Measurements from ENCODE around the gene CLK3. TPM values are rescaled to one million over a fixed set of nuclear protein-coding genes. Genes with fewer than 3 reads are reported as not detected.
"Not testable (repeated sequence)": the region's sequence is repeated elsewhere in the genome, so short reads cannot be mapped to it uniquely, and the experiment has no call there.

Gene CLK3
- polyA plus RNA-seq, 2 of the 4 experiments (the other 2 are of a cell fraction), result 35.7 to 48.2 TPM

- FAIRE-seq (no peak), ATAC-seq (no peak), DNase-seq (ENCODE audit: low read depth in 1 of 2, low spot score in 1 of 2) (no peak)
- 97% methylated on average over 4 of the region's 4 CpGs for WGBS (ENCODE audit: missing lambda C conversion rate)
- ChIA-PET CTCF (no interaction called here), POLR2A (no interaction called here)
- H3K27ac ChIP-seq, result no peak overlapping the region
- peaks cover 10% of the 10 kb centered on the region; the same call in 2 of the 3 replicates for H3K4me1 ChIP-seq
- no peak overlapping the region for H3K4me3 ChIP-seq
- H3K4me2 ChIP-seq, result no peak overlapping the region
- no peaks in the 10 kb centered on the region for H3K9me3 ChIP-seq
- TF ChIP-seq SREBF2 (IDR thresholded peaks at IDR 0.05), result no peak
These were observed 21.2 kb upstream of the CLK3 start for GRCh38 chr15:74594455-74594854.

- FAIRE-seq, result no peak
These were observed 20.4 kb upstream of the CLK3 start for GRCh38 chr15:74595271-74595670.

GRCh38 chr15:74596736-74597135, 18.9 kb upstream of the CLK3 start:
- DNase-seq (ENCODE audit: low read depth in 1 of 2, low spot score in 1 of 2); POLR2A ChIA-PET; H3K4me3 ChIP-seq; CTCF ChIA-PET; H3K4me2 ChIP-seq; H3K9me3 ChIP-seq; H3K27ac ChIP-seq; FAIRE-seq; ATAC-seq: not testable (repeated sequence)
- H3K4me1 ChIP-seq, result peaks cover 11% of the 10 kb centered on the region; the same call in 2 of the 3 replicates
- WGBS (ENCODE audit: missing lambda C conversion rate), result 92% methylated on average over 2 of the region's 11 CpGs

More at GRCh38 chr15:74595271-74595670, 20.4 kb upstream of the CLK3 start:
- no peak for TF ChIP-seq RAD21 (conservative IDR thresholded peaks at IDR 0.05 in 1 of 2, IDR thresholded peaks at IDR 0.05 in 1 of 2)
- TF ChIP-seq EHF (CRISPR knock-in tag; IDR thresholded peaks at IDR 0.05), result no peak
- no peak for TF ChIP-seq ZNF302 (CRISPR knock-in tag; IDR thresholded peaks at IDR 0.05)
- TF ChIP-seq USF2 (IDR thresholded peaks at IDR 0.05), result no peak
- TF ChIP-seq RARB (CRISPR knock-in tag; IDR thresholded peaks at IDR 0.05), result no peak
- TF ChIP-seq ESRRA (IDR thresholded peaks at IDR 0.05; ENCODE audit: borderline replicate concordance, low read length), result no peak
- TF ChIP-seq HES2 (IDR thresholded peaks at IDR 0.05), result no peak
- H3K4me2 ChIP-seq, result no peak overlapping the region
- ATAC-seq (no peak), DNase-seq (ENCODE audit: low read depth in 1 of 2, low spot score in 1 of 2) (no peak)
- no peak overlapping the region for H3K27ac ChIP-seq
- ChIA-PET CTCF (no interaction called here), POLR2A (no interaction called here)
- H3K9me3 ChIP-seq, result no peaks in the 10 kb centered on the region
- 79% methylated on average over 5 of the region's 5 CpGs for WGBS (ENCODE audit: missing lambda C conversion rate)
- peaks cover 11% of the 10 kb centered on the region; the same call in 2 of the 3 replicates for H3K4me1 ChIP-seq
- no peak overlapping the region for H3K4me3 ChIP-seq

GRCh38 chr15:74597146-74597705, 18.4 kb upstream of the CLK3 start:
- CTCF ChIA-PET; H3K9me3 ChIP-seq; H3K4me2 ChIP-seq; ATAC-seq; DNase-seq (ENCODE audit: low read depth in 1 of 2, low spot score in 1 of 2); H3K27ac ChIP-seq; H3K4me3 ChIP-seq; FAIRE-seq: not testable (repeated sequence)
- 97% methylated on average over 5 of the region's 16 CpGs for WGBS (ENCODE audit: missing lambda C conversion rate)
- POLR2A ChIA-PET, result interaction anchor here (1.0 to 2.2 kb wide), 2 partner anchors 51 to 56 kb away, joined by 5 to 14 read pairs; partner anchors contain the start of gene ARID3B
- H3K4me1 ChIP-seq, result peaks cover 11% of the 10 kb centered on the region; the same call in 2 of the 3 replicates

- peak overlapping the region; percentile 91 for H3K4me2 ChIP-seq
- ATAC-seq (peak; percentile 94 to 99), FAIRE-seq (no peak), DNase-seq (ENCODE audit: low read depth in 1 of 2, low spot score in 1 of 2) (peak; percentile 75 to 93)
- CTCF ChIA-PET, result interaction anchor here (1.0 to 1.1 kb wide), 3 partner anchors 9 to 172 kb away, joined by 3 read pairs; no protein-coding TSS in a partner anchor
- peak overlapping the region; percentile 63 for H3K4me3 ChIP-seq
- 4% methylated on average over 24 of the region's 26 CpGs for WGBS (ENCODE audit: missing lambda C conversion rate)
- POLR2A ChIA-PET, result interaction anchor here (0.6 to 2.2 kb wide), 5 partner anchors 10 to 57 kb away, joined by 3 to 14 read pairs (median 4); partner anchors contain the start of gene ARID3B
- no peaks in the 10 kb centered on the region for H3K9me3 ChIP-seq
- H3K27ac ChIP-seq, result peak overlapping the region; percentile 88 to 90
- H3K4me1 ChIP-seq, result peaks cover 11% of the 10 kb centered on the region; the same call in 2 of the 3 replicates
- peak; percentile 95 for TF ChIP-seq USF2 (IDR thresholded peaks at IDR 0.05)
- no peak for TF ChIP-seq FOSL2 (IDR thresholded peaks at IDR 0.05)
- TF ChIP-seq FOSL2 (CRISPR knock-in tag; IDR thresholded peaks at IDR 0.05), result no peak
- peak; percentile 58; the same call in 1 of the 2 replicates for TF ChIP-seq MAX (IDR thresholded peaks at IDR 0.05)
- peak; percentile 31 for TF ChIP-seq E2F6 (IDR thresholded peaks at IDR 0.05; ENCODE audit: borderline replicate concordance, low read depth)
- TF ChIP-seq FOXS1 (CRISPR knock-in tag; IDR thresholded peaks at IDR 0.05), result no peak
- TF ChIP-seq EHMT2 (IDR thresholded peaks at IDR 0.05; ENCODE audit: low read depth), result no peak
- peak; percentile 93 for TF ChIP-seq POLR2A (IDR thresholded peaks at IDR 0.05; ENCODE audit: low read length)
- peak; percentile 78 for TF ChIP-seq RFX5 (IDR thresholded peaks at IDR 0.05)
- peak in 1 of 2 experiments; percentile 42; a peak in 1 of 5 replicates for TF ChIP-seq JUN (IDR thresholded peaks at IDR 0.05)
- TF ChIP-seq BCL3 (IDR thresholded peaks at IDR 0.05), result 0 out of 3 replicates have a peak, but pooled peaks have one; percentile 64
These were observed 17.4 kb upstream of the CLK3 start for GRCh38 chr15:74598126-74598842.
